PC-3 (cell line): ENCODE results near the gene CCDC85B.

Experiments used
- CTCF ChIP-seq: fragments of 300-600 bp; sonication (generic); conservative IDR thresholded peaks from 2 replicates; pipeline ENCODE4 v1.5.1; 2017; ENCODE audit warnings: antibody characterized with exemption, low read depth, mild to moderate bottlenecking, low read length
- EZH2 ChIP-seq: fragments of 300-600 bp; sonication (generic); IDR thresholded peaks from one replicate; pipeline ENCODE4 v1.6.1; 2017; ENCODE audit warnings: antibody characterized with exemption, mild to moderate bottlenecking, low read length; ENCODE audit not compliant: unreplicated experiment

GRCh38 chr11:65872586-65873317 is 17.7 kb upstream of the CCDC85B start, which contains the start of gene EFEMP2:
- TF ChIP-seq CTCF (no peak), EZH2 (no peak)
